Suprapubic skin (tissue), 4 donors: ENCODE results near the gene SYK.

Source experiments
- CTCF ChIP-seq, 2 donors: fragments of 200-600 bp in 1 of 2; fragments of 450-650 bp in 1 of 2; sonication (generic) in 1 of 2; IDR thresholded peaks; one replicate each; pipeline ENCODE4 v1.5.1; 2016 to 2019; ENCODE audit warnings: antibody characterized with exemption in 2 of 2, mild to moderate bottlenecking in 1 of 2, moderate library complexity in 1 of 2
- EP300 ChIP-seq: sonication (generic); formaldehyde crosslinking; IDR thresholded peaks from one replicate; pipeline ENCODE4 v1.6.1; 2017; ENCODE audit warnings: antibody characterized with exemption
- POLR2AphosphoS5 ChIP-seq, 3 donors: sonication (generic); formaldehyde crosslinking; IDR thresholded peaks; one replicate each; pipeline ENCODE4 v1.6.1; 2017; ENCODE audit warnings: antibody characterized with exemption in 3 of 3

- no peak for TF ChIP-seq EP300
- TF ChIP-seq CTCF (IDR thresholded peaks at IDR 0.05): no peak
- no peak for TF ChIP-seq POLR2AphosphoS5 (IDR thresholded peaks at IDR 0.05)
Observed at GRCh38 chr9:90775657-90776056, 26.0 kb upstream of the SYK start.
